PC-3 (cell line): ENCODE results near the gene SH3RF3.

Experiments
- CTCF ChIP-seq: fragments of 300-600 bp; sonication (generic); conservative IDR thresholded peaks from 2 replicates; pipeline ENCODE4 v1.5.1; 2017; ENCODE audit warnings: antibody characterized with exemption, low read depth, mild to moderate bottlenecking, low read length
- EZH2phosphoT487 ChIP-seq: fragments of 300-600 bp; sonication (generic); IDR thresholded peaks from 2 replicates; pipeline ENCODE4 v1.6.1; 2018; ENCODE audit warnings: mild to moderate bottlenecking, antibody characterized with exemption, low read length, borderline replicate concordance

- TF ChIP-seq CTCF, result no peak
- no peak for TF ChIP-seq EZH2phosphoT487
Observed at GRCh38 chr2:109452318-109453305, 323.6 kb downstream of the SH3RF3 start.
